ENCODE measurements around the gene RANBP1.

The RANBP1 gene

DNA sequence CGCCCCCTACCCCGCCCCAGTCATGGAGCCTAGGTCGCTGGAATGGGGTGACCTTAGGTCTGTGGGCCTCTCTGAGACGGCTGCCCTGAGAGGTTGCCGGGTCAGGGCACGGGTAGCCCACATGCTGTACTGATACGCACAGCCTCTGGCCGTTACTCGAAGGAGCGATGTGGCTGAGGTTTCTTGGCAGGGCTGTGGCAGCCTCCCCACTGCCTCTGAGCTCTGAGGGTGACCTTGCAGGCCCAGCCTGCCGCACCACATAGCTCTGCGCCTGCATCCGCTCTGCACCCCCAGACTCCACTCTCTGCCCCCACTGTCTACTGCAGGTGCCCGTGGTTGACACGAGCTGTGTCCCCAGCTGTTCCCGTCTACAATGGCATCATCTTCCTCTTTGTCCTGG is 23.0 kb downstream of the RANBP1 start:
- DNase-seq: no peak

DNA sequence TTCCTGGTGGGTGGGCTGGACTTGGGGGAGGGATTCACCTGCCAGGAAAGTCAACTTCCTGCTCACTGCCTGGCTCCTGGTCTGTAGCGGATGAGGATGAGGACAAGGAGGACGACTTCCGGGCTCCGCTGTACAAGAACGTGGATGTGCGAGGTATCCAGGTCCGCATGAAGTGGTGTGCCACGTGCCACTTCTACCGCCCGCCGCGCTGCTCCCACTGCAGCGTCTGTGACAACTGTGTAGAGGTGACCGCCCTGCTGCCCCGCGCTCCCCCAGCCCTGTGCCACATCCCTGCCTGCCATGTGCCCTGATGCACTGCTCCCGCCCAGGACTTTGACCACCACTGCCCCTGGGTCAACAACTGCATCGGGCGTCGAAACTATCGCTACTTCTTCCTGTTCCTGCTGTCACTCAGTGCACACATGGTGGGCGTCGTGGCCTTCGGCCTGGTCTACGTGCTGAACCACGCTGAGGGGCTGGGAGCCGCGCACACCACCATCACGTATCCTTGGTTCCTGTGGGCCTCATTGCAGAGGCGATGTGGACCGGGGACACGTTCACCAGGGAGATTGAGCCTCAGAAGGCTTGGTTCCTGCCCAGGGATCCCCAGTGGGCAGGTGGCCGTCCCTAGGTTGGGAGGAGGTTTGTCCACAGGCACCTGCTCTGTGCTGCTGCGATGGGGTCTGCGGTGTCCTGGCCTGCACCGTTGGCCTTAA is 23.6 kb downstream of the RANBP1 start:
- DNase-seq: no peak

DNA sequence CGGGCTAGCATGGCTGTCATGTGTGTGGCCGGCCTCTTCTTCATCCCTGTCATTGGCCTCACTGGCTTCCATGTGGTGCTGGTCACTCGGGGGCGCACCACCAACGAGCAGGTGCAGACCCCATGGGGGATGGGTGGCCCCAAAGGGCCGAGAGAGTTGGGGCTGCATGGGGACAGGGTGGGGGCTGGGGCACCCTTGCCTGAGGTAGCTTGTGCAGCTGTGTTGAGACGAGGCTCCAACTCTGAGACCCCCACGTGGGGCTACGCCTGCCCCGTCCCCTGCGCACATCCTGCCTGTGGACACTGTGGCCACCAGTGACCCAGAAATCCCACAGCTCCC is 24.2 kb downstream of the RANBP1 start:
- no peak for DNase-seq

DNA sequence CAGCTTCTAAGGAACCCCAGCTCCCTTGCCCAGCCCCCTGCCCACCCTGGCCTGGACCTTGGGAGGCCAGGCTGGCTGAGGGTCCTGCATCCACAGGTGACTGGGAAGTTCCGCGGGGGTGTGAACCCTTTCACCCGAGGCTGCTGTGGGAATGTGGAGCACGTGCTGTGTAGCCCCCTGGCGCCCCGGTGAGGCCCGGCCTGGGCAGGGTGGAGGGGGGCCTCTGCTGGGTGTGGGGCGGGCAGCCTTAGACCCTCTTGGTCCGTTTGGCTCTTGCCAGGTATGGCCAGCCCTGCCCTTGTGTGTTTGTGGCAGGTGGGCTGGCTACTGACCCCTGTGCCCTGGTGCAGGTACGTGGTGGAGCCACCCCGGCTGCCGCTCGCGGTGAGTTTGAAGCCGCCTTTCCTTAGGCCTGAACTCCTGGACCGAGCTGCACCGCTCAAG is 24.6 kb downstream of the RANBP1 start:
- DNase-seq: no peak

DNA sequence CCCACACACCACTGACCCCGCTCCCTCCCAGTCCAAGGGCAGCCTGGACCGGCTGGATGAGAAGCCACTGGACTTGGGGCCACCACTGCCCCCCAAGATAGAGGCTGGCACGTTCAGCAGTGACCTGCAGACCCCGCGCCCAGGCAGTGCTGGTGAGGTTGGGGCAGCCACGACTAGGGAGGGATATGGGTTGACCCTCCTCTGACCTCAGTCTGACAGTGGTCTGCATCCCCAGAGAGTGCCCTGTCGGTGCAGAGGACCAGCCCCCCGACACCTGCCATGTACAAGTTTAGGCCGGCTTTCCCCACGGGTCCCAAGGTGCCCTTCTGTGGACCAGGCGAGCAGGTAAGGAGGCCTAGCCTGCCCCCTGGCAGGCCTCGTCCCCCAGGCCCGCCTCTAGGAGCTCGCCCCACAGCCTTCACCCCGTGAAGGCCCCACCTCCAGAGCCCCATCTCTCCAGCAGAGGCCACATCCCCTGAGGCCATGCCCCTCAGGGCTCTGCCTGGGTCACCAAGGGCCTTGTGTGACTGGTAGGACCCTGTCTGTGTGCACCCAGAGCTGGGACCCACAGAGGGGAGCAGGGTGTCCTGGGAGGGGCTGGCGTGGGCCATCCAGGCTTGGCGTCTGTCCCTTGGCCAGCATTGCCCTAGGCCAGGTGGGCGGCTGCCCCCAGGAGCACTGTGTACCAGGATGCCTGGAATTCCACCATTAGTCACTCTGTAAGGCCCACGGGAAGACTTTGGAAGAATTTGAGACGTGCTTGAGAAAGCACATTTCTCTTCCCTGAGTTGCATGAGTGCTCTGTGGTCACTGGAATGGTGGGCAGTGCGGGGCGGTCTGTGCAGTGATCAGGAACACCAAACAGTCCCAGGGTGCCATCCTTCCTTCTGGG is 25.5 kb downstream of the RANBP1 start:
- no peak for DNase-seq

DNA sequence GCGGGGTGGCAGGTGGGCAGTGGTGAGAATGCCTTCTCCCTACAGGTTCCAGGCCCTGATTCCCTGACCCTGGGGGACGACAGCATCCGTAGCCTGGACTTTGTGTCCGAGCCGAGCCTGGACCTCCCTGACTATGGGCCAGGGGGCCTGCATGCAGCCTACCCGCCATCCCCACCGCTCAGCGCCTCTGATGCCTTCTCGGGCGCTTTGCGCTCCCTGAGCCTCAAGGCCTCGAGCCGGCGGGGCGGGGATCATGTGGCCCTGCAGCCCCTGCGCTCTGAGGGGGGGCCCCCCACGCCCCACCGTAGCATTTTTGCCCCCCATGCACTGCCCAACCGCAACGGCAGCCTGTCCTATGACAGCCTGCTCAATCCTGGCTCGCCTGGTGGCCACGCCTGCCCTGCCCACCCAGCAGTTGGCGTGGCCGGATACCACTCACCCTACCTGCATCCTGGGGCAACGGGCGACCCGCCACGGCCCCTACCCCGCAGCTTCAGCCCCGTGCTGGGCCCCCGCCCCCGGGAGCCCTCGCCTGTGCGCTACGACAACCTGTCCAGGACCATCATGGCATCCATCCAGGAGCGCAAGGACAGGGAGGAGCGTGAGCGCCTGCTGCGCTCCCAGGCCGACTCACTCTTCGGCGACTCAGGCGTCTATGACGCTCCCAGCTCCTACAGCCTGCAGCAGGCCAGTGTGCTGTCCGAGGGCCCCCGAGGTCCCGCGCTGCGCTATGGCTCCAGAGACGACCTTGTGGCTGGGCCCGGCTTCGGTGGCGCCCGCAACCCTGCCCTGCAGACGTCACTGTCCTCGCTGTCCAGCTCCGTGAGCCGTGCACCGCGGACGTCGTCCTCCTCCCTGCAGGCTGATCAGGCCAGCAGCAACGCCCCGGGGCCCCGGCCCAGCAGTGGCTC is 27.1 kb downstream of the RANBP1 start:
- DNase-seq: no peak

DNA sequence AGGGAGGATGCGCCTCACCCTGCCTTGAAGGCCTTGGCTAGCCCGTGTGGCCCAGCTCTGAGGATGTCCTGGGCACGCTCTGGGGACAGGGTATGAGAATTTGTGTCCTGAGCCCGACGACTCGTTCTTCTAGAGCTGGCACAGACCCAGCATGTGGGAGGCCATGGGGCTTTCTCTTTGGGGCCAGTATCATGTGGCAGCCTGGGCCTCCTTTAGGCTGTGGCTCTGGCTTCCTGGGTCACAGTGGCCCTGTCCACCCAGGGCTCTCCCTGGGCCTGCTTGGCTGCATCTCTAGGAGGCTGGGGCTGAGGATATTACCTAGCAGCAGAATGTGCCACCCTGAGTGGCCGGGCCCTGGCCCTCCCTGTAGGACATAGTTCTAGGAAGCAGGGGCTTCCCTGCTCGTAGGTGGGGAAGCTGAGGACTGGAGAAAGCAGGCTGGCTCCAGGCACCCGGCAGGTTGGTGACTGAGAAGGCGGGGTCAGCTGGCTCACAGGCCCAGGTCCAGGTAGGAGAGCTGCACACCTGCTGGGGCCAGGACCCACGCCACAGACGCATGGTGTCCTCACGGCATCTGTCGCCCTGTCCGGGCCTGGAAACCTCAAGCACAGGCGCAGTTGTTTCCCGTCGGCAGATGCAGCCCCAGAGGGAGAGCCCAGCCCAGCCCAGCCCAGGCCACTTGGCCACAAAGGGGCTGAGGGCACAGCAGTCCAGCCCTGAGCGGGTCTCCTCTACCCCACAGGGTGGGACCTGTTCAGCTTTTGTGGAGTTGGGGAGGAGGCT is 28.2 kb downstream of the RANBP1 start:
- DNase-seq: no peak

DNA sequence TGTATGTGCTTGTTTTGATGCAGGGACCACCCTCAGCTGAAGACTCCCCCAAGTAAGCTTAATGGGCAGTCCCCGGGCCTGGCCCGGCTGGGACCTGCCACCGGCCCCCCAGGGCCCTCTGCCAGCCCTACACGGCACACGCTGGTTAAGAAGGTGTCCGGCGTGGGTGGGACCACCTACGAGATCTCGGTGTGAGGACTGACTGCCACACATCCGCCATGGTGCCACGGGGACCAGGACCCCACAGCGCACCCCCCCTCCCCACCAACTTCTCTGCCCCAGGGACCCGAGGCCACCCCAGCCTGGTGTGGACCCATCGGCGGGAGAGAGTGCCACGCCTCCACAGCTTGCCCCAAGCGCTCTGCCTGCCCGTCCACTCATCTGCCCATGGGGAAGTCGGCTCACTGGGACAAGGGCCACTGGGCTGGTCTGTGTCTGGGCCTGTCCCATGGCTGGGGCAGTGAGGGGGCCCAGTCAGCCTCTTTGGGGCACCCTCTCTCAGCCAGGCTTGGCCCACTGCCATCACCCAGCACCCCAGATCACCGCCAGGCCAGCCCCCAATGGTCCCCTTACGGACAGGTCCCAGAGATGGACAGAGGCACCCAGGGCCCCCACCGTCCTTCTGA is 29.4 kb downstream of the RANBP1 start:
- DNase-seq: no peak

DNA sequence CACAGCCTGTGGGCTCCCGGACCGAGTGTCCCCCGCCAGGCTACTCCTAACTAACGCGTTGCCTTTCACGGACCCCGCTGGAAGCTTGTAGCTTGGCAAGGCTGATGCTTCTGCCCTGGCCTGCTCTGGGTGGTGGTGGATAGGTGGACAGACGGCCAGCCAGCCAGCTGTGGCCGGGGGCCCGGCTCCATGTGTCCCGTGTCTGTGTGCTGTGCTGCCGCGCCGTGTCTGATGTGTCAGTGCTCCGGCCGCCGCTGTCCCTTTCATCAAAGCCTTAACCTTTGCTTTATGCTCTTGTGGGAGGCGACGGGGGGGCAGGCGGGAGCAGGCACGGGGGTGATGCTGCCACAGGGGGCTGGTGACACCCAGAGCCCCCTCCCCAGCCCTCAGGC is 29.9 kb downstream of the RANBP1 start:
- no peak for DNase-seq

DNA sequence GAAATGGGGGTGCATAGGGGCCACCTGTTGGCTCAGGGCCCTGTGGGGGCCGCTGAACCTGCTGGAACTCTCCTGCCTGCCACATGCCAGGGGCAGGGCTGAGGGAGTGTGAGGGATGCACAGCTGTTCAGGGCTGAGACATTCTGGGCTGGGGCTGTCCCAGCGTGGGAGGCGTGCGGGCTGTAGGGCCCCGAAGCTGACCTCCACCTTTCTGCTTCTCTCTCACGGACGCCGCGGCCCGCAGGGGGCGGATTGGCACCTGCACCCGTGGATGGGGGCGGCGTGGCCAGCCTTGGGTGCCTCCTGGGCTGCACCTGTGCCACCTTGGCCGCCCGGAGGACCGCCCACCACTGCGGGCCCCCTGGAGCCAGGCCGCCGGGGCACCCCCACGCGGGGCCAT is 30.9 kb downstream of the RANBP1 start:
- DNase-seq: no peak

DNA sequence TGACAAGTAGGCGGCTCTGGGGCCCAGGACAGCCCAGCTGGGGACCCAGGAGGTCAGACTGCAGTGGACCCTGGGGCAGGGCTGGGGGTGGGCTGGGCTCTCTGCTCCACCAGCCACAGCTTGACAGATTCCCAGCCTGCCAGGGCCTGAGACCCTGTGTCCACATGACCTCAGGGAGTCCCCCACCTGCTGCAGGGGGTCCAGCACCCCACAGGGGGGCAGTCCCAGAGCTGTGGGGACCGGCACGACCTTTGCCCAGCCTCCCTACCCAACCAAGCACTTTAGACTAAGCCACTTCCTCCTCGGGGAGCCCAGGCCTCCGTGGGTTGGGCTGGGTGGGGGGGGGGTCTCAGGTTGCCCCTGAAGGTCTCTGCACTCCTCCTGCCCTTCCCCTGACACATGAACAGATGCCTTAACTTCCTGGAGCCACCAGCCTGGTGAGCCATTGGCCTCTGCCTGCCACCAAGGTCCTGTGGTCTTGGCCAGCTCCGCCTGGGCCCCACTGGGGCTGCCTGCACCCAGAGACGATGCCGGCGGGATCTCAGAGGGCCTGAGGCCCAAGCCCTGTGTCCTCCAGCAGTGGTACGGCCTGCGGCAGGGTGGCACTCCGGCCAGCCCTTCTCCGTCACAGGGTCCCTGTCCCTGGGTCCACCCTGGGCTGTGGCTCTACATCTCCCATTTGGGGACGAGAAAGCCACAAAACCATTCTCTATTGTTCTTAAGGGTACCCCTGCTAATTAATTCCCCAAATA is 31.5 kb downstream of the RANBP1 start:
- DNase-seq: no peak

DNA sequence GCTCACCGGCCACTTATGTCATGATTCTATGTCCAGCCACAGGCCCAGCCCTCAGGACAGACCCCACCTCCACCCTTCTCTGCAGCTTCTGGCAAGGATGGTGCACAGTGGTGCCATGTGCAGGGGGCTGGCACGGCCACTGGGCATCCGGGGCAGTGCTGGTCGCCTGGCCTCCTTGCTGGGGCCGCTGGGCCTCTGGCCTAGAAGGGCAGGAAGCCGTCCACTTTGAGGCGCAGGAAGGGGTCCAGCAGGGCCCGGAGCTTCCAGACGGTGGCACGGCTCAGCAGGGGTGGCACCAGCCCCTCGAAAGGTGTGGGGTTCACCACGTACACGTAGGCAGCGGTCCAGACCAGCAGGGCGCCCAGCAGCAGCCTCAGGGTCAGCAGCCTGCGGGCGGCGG is 32.5 kb downstream of the RANBP1 start:
- DNase-seq: no peak

DNA sequence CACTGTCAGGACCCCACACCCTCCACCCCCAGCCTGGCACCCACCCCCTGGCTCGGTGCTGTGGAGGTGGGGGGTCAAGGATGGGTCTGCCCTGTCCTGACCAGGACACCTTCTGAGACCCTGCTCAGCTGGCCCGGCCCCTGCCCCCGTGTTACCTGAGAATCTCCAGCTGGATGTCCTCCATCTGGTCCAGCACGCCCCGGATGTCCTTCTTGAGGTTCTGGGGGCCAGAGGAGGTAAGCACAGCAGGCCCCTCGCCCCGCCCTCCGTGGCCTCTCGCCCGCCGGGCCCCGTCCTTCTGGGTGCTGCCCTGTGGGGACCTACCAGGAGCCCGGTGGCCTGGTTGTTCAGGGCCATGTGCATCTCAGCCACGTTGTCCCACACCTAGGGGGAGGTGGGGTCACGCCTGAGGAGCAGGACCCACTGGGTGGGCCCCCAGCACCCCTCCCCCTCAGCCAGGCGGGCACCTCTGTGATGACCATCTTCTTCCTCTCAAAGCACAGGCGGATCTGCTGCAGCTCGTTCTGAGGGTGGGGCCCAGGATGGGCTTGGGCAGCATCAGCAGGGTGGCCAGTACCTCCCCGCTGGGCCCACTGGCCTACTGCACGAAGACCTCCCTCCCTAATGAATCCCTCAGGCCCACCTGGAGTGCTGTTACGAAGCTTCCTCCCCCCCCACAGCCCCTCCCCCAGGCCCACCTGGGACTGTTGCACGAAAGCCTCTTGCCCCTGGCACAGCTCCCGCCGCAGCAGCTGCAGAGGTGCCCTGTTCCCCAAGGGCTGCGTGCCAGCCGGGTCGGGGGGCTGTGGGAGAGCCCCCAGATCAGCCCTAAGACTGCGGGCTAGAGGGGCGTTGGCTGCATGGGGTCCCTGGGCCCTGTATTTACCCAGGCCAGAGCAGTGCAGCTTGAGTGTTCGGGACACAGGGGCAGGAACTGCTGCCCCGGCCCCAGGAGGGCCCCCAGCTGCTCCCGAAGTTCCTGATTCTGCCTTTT is 33.6 kb downstream of the RANBP1 start:
- DNase-seq: no peak

DNA sequence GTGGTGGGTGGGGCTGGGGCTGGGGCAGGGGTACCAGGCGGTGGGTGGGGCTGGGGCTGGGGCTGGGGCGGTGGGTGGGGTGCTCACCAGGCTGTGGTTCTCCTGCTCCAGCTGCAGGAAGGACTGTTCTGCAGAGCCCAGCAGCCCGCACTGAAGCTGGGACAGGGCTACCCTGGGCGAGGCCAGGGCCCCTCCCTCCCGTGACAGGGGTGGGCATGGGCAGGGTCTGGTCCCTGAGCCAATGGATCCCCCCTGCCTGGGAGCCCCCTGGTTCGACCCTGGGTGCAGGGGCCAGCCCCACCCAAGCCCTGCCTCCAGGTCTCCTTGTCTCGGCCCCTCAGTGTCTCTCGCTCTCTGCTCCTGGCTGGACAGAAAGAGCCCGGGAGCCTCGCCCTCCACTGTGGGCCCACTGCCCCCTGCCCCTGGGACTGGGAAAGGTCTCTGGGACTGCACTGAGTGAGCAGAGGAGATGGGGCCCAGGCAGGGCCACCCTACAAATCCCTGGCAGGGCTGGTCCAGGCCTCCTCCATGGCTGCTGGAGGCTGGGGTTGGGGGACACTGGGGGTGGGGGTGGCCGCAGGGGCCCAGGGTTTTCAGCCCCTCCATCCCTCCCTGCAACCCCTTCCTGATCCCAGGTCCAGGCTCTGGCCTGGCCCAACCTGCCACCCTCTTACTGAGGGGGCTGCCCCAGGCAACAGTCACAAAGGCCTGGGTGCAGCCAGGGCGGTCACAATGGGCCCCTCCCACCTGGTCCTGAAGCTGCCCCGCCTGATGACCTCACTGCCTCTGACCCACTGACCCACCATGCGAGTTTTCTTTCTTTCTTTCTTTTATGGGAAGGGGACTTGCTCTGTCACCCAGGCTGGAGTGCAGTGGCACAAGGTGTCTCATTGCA is 34.7 kb downstream of the RANBP1 start, which contains the start of gene CCDC188:
Gene CCDC188 (minus strand): TSS at position 675 of the 895 bp plus-strand sequence. CDS start 69 bp downstream, at position 606.
- no peak for DNase-seq

DNA sequence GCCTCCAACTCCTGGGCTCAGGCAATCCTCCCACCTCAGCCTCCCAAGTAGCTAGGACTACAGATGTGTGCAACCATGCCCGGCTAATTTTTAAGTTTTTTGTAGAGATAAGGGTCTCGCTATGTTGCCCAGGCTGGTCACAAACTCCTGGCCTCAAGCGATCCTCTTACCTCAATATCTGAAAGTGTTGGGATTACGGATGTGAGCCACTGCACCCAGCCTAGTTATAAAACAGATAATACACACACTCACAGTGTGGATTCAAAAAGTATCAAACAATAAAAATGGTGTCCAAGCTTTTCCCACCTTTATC is 35.3 kb downstream of the RANBP1 start:
- DNase-seq: no peak

DNA sequence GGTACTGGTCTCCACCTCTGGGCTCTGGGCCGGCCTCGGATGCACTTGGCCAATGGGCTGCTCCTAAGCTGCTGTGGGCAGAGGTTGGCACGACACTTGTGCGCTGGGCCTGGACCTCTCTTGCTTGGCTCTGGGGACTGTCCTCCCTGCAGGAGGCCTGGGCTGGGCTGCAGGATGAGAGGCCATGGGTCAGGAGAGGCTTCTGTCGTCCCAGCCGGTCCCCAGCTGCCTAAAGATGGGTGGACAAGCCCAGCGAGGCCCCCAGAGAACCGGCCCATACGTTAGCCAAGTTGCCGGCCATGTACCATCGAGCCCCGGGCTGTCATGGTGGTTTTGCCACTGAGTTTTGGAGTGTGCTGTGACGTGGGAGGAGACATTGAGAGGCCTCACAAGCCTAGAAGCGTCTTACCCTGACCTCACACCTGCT is 36.6 kb downstream of the RANBP1 start:
- DNase-seq: no peak

DNA sequence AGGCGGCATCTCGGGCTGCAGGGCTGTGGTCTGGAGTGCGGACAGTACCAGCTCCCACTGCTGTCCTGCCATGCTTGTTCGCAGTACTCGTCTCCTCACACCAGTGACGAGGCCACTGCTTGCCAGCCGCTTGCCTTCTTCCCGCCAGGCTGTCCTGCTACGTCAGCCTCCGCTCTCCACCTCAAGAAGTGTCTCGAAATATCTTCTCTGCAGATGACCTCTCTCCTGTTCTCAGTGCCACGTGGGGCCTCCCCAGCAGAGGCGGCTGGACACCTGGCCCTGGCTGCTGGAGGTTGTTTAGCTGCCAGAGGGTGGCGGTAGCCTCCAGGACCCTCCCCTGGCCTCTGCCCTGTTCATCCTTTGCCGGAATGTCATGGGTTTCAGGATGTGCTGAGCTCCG is 38.0 kb downstream of the RANBP1 start:
- no peak for DNase-seq

DNA sequence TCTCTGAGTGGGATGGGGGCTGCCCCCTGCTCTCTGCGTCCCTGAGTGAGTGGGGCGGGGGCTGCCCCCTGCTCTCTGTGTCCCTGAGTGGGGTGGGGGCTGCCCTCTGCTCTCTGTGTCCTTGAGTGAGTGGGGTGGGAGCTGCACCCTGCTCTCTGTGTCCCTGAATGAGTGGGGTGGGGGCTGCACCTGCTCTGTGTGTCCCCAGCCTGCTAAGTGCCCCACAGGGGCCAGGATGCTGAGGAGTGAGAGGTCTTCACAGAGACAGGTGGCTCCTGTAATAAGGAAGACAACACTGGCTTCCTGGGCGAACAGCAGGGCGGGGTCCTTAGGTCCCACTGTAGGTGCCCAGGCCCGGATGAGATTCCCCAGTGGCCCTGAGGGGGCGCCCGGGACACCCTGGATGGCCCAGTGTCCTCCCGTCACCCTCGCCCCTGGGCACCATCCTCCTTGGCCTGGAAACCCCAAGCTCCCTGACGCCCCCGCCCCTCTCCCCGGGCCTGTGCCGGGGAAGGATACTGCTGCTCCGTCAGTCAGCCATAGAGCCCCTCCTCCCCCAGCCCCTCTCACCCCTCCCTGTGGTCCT is 38.8 kb downstream of the RANBP1 start:
- DNase-seq: no peak
